ENCODE data around the gene DCANP1.

DCANP1 gene

GRCh38 chr5:135441350-135441831, 5.8 kb downstream of the DCANP1 start:
- no peak for DNase-seq (ENCODE audit: low read depth, low spot score)

GRCh38 chr5:135440916-135441315, 6.2 kb downstream of the DCANP1 start:
- DNase-seq (ENCODE audit: low read depth, low spot score) = no peak

- DNase-seq (ENCODE audit: low read depth, low spot score) = no peak
Observed at GRCh38 chr5:135439231-135440205, 7.6 kb downstream of the DCANP1 start.

- DNase-seq (ENCODE audit: low read depth, low spot score) = no peak
Observed at GRCh38 chr5:135438636-135439221, 8.4 kb downstream of the DCANP1 start.

GRCh38 chr5:135437796-135438560, 9.2 kb downstream of the DCANP1 start:
- DNase-seq (ENCODE audit: low read depth, low spot score) = peak; percentile 96

DNA sequence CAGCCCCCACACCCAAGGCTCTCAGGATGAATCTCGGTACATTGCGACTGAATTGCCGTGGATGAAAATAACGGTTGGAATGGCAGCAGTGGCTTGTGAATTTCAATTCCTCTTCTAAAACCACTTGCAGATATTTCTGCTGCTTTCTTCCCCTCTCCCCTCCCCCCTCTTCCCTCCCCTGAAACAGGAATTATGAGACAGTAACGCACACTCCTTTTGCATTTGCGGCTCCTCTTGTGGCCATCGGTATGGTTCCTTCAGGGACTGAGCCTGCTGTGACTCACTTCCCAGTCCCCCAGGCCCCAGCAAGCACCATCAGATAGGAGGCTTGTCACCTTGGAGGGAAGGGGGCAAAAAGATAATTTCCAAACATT, 9.7 kb downstream of the DCANP1 start:
- peak; percentile 30 for DNase-seq (ENCODE audit: low read depth, low spot score)

GRCh38 chr5:135436951-135437418, 10.2 kb downstream of the DCANP1 start:
- no peak for DNase-seq (ENCODE audit: low read depth, low spot score)

DNA sequence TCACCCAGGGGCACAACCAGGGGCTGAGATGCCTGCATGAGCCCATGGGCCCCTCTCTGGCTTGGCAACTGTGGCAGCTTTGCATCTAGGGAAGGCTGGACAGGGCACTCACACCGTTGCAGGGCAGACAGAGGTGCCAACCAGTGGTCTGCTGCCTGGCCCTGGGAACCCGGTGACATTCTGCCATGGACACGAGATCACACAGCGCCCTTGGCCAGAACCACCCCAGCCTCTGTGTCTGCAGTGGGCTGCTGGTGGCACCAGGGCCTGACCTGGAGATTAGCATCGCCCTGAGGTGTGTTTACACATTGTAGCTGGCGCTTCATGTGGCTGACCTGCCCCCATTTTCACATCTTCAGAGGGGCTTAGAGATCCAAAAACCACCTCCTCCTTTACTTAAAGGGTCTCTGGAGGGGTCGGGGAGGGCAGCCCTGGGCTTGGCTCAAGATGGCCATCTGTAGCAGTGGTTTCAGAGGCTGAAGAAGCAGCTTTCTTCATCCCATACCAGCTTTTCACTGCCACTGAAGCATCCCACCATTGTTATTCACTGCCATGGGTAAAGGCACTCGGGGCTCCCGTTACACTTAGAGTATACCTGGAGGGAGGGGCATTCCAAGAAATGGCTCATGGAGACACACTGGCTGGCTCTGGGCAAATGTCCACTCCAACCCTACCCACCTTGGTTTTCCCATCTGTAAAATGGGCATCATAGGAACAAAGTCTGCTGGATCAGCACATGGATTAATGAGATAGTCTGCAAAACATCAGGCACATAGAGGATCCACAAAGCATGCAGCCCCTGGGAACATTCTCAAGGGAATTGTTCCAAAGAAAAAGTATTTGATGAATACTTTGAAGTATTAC, 11.4 kb downstream of the DCANP1 start:
- DNase-seq (ENCODE audit: low read depth, low spot score) = no peak

DNA sequence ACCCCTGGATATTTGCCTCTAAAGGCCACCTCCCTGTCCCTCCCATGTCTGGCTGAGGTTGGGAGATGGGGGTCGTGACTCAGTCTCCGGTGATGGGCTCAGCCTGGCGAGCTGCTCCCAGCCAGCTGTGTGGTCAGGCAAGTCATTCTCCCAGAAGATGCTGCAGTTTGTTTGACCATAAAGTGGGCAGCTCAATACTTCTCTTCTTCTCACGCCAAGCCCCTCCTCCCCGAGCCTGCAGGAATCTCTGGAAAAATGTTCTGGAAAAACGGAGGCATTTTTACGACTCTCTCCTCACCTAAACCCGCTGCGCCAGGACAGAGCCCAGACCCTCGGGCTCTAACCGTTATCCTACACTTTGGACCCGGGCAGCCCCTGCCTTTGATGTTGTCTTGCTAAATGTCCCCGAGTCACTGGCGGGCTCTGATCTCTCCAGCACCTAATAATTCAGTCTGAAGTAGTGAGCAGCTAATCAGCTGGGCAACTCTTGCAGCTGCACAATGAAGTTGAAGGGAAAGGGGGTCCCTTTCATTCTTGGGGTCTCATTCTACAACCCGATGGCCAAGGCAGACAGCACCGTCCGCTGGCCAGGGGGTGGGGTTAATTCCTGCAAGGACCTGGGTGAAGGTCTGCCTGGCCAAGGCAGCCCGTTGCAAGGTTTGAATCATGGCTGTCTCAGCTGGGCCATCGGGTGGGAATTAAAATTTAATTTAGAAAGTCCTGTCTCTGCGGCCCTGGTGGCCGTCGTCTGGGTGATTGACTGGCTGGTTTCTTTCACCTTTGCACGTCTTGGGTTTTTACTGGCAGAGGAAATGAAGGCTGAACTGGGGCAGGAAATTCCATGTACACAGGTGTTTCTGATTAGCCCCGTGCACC, 12.3 kb downstream of the DCANP1 start:
- DNase-seq (ENCODE audit: low read depth, low spot score) = no peak

GRCh38 chr5:135433681-135434426, 13.3 kb downstream of the DCANP1 start:
- no peak for DNase-seq (ENCODE audit: low read depth, low spot score)

- no peak for DNase-seq (ENCODE audit: low read depth, low spot score)
Observed at GRCh38 chr5:135432113-135432512, 15.0 kb downstream of the DCANP1 start.

DNA sequence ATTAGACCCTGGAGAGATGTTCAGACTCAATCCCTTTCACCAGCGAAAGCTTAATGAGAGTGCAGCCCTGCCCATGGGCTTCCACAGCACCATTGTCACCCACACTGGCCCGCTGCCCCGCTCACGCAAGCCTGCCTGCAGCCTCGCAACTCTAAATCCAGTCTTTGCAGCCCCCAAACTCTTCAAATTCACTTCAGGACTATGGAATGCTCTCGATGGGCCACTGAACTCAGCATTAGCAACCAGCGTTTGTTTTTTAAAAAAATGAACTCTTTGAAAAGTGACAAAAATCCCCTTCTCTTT, 17.1 kb downstream of the DCANP1 start:
- DNase-seq (ENCODE audit: low read depth, low spot score) = no peak

DNA sequence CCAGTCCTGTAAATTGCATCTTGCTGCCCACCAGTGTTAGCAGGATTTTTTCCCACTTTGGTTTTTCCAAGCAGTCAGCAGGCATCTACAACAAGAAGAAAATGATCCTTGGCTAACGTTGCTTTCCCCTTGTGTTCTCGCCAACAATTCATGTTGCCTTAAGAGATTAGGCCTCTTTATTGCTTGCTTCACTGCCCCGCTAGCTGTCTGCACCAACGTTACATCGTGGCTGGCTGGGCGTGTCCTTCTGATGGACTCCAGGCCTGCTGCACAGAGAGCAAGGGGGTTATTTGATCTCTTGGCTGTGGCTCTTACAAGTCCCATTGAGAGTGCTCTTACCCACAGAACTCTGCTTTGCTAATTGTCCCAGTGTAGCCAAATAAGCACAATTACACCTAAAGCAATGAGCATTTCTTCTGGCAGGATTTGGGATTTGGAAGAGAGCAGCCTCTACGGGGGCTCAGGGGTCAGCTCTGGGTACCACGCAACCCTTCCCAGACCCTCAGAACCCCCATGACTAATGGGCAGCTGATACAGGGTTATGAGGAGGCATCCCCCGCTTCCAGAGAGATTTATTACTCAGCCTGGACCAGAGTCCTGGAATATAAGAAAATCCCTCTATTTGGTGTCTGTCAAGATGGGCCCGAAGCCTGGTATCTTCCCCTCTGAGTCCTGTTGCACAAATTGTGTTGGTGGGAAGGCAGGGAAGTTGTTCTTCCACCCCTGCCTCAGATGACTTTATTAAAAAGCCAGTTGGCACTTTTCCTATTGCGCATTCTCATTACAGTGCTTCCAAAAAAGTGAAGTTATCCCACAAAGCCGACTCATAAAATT, 17.6 kb downstream of the DCANP1 start:
- peak; percentile 59 for DNase-seq (ENCODE audit: low read depth, low spot score)

- no peak for DNase-seq (ENCODE audit: low read depth, low spot score)
Observed at GRCh38 chr5:135428586-135428985, 18.6 kb downstream of the DCANP1 start.

GRCh38 chr5:135426102-135427082, 20.8 kb downstream of the DCANP1 start:
- DNase-seq (ENCODE audit: low read depth, low spot score) = peak; percentile 63

DNA sequence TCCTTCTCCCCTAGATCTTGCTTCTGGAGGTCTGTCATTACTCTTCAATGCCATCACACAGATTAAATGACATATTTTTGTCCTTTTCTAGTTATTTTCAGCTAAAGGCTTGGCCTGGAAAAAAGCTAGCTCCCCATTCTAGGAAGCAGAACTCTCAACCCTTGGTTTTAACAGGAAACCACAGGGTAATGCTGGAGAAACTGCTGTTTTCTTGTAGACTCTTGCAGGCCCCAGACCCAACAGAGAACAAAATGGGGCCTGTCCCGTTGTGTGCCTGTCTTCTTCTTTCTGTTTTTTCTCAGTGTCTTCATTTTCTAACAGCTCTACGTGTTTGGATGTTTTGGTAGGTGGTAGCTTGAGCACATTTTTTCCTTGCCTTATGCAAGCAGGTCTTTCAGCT, 21.5 kb downstream of the DCANP1 start:
- no peak for DNase-seq (ENCODE audit: low read depth, low spot score)

DNA sequence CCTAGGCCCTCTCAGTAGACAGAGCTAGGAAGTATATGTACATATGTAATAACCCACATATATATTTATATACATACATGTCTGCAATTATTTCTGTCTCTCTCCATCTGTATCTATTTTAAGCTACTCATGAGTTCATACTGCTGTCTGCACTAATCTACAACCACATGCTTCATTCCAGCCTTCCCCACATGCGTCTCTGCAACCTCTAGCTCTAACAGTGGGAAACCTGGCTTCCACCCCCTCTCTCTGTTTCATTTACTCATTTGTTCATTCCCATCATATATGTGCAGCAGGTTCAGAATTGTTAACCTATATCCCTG, 23.3 kb downstream of the DCANP1 start:
- DNase-seq (ENCODE audit: low read depth, low spot score) = no peak

All from astrocyte of the hippocampus (primary cell).